ENCODE measurements around the gene TMEM158. TPM values are rescaled to one million over a fixed set of nuclear protein-coding genes. Genes with fewer than 3 reads are reported as not detected.
A peak's percentile ranks its signal among the peaks of the same experiment; 100 is the strongest.

TMEM158 gene
- under 1 TPM in 3 of 5 experiments, not detected in 2; 0.27 to 0.96 (median 0.60) TPM for total RNA-seq
- polyA plus RNA-seq = not detected
- not detected for total RNA-seq

DNA sequence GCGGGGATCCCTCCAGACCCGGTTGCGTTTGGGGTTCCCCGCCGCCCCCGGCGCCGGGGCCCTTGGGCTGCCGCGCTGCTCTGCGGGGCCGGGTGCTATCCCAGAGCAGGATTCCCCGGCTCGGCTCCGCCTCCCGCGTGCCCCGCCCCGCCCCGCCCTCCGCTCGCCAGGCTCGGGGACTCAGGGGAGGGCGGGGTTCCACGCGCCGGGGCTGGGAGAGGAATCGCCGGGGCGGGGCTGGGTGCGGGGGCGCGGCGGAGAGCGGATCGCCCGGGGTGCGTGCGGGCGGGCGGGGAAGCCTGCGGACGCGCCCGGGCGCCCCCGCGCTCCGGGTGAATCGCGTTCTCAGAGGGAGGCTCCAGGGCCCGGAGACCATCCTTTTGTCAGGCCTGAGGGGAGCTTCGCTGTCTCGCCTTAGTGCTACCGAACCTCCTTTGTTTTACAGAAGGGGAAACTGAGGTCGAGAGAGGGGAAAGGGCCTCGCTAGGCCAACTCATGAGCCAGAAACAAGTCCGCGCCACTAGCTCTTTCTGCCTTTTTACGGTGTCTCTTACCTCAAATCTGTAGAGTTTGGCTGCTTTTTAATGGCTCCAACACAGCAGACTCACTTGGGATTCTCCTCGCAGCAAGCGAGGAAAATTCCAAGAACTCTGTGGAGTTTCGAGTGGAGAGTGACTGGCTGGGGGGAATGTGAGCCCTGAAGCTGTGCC is at the start of gene TMEM158:
Gene TMEM158, minus strand, starts transcription at position 82 of the 710 bp plus-strand sequence. CDS start 260 bp downstream, outside the sequence.
- Histone ChIP-seq H3K36me3 (ENCODE audit: control insufficient read depth in 2 of 3, insufficient read depth in 3 of 3, low read length in 3 of 3) (no peaks in the 10 kb centered on the region), H3K27me3 (ENCODE audit: control insufficient read depth in 2 of 2, insufficient read depth in 2 of 2, low read length in 2 of 2) (peaks cover 8 to 14% of the 10 kb centered on the region in 2 donors), H3K27ac (ENCODE audit: low read depth, low read length) (no peak within 1 kb of the TSS), H3K4me3 (ENCODE audit: low read length) (peak within 1 kb of the TSS; percentile 34), H3K4me1 (ENCODE audit: control insufficient read depth in 2 of 2, insufficient read depth in 2 of 2, low read length in 2 of 2) (peaks cover 4 to 7% of the 10 kb centered on the region in 2 donors), H3K9me3 (ENCODE audit: control insufficient read depth in 2 of 3, low read length in 3 of 3) (no peaks in the 10 kb centered on the region)
- H3K4me3 Mint-ChIP-seq = peak within 1 kb of the TSS; percentile 71 to 89 (median 80)
- peaks cover 0 to 6% (median 0%) of the 10 kb centered on the region in 11 donors for H3K9me3 Mint-ChIP-seq
- peak within 1 kb of the TSS in 1 of 9 donors; percentile 38 for H3K27ac Mint-ChIP-seq
- DNase-seq (peak; percentile 12 to 85 (median 41)), ATAC-seq (peak; percentile 90)
- H3K36me3 Mint-ChIP-seq = peaks cover 0 to 4% (median 0%) of the 10 kb centered on the region in 5 donors
- ChIA-PET POLR2A (no interaction called here), CTCF (interaction anchor here (0.6 kb wide), 1 partner anchor 607 kb away, joined by 3 read pairs; no protein-coding TSS in a partner anchor)
- H3K27me3 Mint-ChIP-seq = peaks cover 78 to 83% (median 80%) of the 10 kb centered on the region in 5 donors
- intact Hi-C loops (cut with micrococcal nuclease) = loop anchor here (5.0 to 10.0 kb wide), 4 partner anchors 114 to 464 kb away; partner anchors contain the start of genes KIAA1143 (in 1 of the 2) and KIF15 (in 1 of the 2)
- H3K4me1 Mint-ChIP-seq = peaks cover 10 to 16% (median 13%) of the 10 kb centered on the region in 7 donors

- Mint-ChIP-seq H3K27me3 (peaks cover 0 to 44% (median 16%) of the 10 kb centered on the region in 5 donors), H3K36me3 (peaks cover 0 to 9% (median 3%) of the 10 kb centered on the region in 5 donors), H3K4me3 (no peak overlapping the region), H3K9me3 (peaks cover 1 to 44% (median 19%) of the 10 kb centered on the region in 11 donors), H3K27ac (no peak overlapping the region), H3K4me1 (no peaks in the 10 kb centered on the region)
- intact Hi-C loops (cut with micrococcal nuclease) = no loop called here
- no peak for ATAC-seq
- DNase-seq = no peak
- ChIA-PET CTCF (interaction anchor here (1.0 kb wide), 1 partner anchor 30 kb away, joined by 4 read pairs; no protein-coding TSS in a partner anchor), POLR2A (interaction anchor here (0.6 kb wide), 1 partner anchor 9 kb away, joined by 3 read pairs; no protein-coding TSS in a partner anchor)
- Histone ChIP-seq H3K27ac (ENCODE audit: low read depth, low read length) (no peak overlapping the region), H3K9me3 (ENCODE audit: control insufficient read depth in 2 of 3, low read length in 3 of 3) (peaks cover 0 to 9% (median 0%) of the 10 kb centered on the region in 3 experiments), H3K4me1 (ENCODE audit: control insufficient read depth in 2 of 2, insufficient read depth in 2 of 2, low read length in 2 of 2) (no peaks in the 10 kb centered on the region), H3K4me3 (ENCODE audit: low read length) (no peak overlapping the region), H3K27me3 (ENCODE audit: control insufficient read depth in 2 of 2, insufficient read depth in 2 of 2, low read length in 2 of 2) (no peaks in the 10 kb centered on the region), H3K36me3 (ENCODE audit: control insufficient read depth in 2 of 3, insufficient read depth in 3 of 3, low read length in 3 of 3) (no peaks in the 10 kb centered on the region)
Measured at GRCh38 chr3:45275006-45275704, 49.1 kb upstream of the TMEM158 start.

DNA sequence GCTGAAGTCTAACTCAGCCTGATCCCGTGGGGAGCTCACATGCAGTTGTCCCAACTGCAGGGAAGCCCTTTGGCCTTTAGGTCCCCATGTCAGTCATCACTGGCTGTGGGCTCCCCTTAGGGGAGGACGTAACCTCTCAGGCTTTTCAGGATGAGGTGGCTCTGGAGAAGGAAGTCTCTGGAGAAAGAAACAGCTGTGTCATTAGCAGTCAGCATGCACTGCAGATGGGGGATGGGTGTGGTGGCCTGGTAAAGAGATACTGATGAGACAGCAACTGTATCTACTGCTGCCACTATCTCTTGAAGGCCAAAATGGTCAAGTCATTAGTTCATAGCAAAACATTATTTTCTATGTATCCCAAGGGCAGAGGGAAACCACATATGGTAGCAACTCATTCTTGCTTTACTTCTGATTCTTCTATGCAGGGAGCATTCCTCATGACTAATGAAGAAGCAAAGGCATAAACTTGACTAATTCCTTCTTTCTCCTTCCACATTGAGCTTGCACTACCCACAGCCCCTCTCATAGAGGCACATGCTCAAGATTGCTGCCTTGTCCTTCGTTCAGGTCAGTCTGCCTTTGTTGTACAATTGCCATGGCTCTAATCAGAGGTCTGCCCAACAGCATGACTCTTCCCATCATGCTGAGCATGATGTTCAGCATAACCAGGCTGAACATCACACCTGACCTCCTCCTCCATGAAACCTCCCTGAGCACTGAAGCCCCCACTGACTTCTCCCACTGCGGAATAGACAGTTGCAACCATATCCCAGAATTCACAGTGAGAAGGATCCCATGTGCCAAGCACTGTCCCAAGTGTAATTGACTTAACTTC is 47.8 kb upstream of the TMEM158 start:
- ChIA-PET POLR2A (interaction anchor here (0.8 to 0.9 kb wide), 2 partner anchors 9 to 11 kb away, joined by 3 read pairs; no protein-coding TSS in a partner anchor), CTCF (interaction anchor here (1.0 kb wide), 1 partner anchor 32 kb away, joined by 4 read pairs; no protein-coding TSS in a partner anchor)
- peaks cover 6 to 37% (median 22%) of the 10 kb centered on the region in 5 donors for H3K27me3 Mint-ChIP-seq

GRCh38 chr3:45272828-45273470 is 46.9 kb upstream of the TMEM158 start:
- H3K9me3 ChIP-seq (ENCODE audit: control insufficient read depth in 2 of 3, low read length in 3 of 3) = peaks cover 0 to 9% (median 0%) of the 10 kb centered on the region in 3 experiments
- no peaks in the 10 kb centered on the region for H3K4me1 ChIP-seq (ENCODE audit: control insufficient read depth in 2 of 2, insufficient read depth in 2 of 2, low read length in 2 of 2)
- ATAC-seq (no peak), DNase-seq (no peak)
- Mint-ChIP-seq H3K4me1 (no peaks in the 10 kb centered on the region), H3K4me3 (no peak overlapping the region), H3K27ac (no peak overlapping the region), H3K9me3 (peaks cover 1 to 24% (median 13%) of the 10 kb centered on the region in 11 donors), H3K27me3 (peaks cover 6 to 35% (median 22%) of the 10 kb centered on the region in 5 donors), H3K36me3 (peaks cover 0 to 3% (median 0%) of the 10 kb centered on the region in 5 donors)
- ChIA-PET POLR2A (interaction anchor here (0.8 to 0.9 kb wide), 2 partner anchors 8 to 10 kb away, joined by 3 read pairs; no protein-coding TSS in a partner anchor), CTCF (no interaction called here)
- H3K27ac ChIP-seq (ENCODE audit: low read depth, low read length) = no peak overlapping the region
- no peak overlapping the region for H3K4me3 ChIP-seq (ENCODE audit: low read length)
- intact Hi-C loops (cut with micrococcal nuclease) = no loop called here
- H3K27me3 ChIP-seq (ENCODE audit: control insufficient read depth in 2 of 2, insufficient read depth in 2 of 2, low read length in 2 of 2) = no peaks in the 10 kb centered on the region
- no peaks in the 10 kb centered on the region for H3K36me3 ChIP-seq (ENCODE audit: control insufficient read depth in 2 of 3, insufficient read depth in 3 of 3, low read length in 3 of 3)

More for the DNA sequence above, 47.8 kb upstream of the TMEM158 start:
- no peak overlapping the region for H3K4me3 ChIP-seq (ENCODE audit: low read length)
- H3K9me3 ChIP-seq (ENCODE audit: control insufficient read depth in 2 of 3, low read length in 3 of 3) = peaks cover 0 to 9% (median 0%) of the 10 kb centered on the region in 3 experiments
- no peaks in the 10 kb centered on the region for H3K27me3 ChIP-seq (ENCODE audit: control insufficient read depth in 2 of 2, insufficient read depth in 2 of 2, low read length in 2 of 2)
- H3K9me3 Mint-ChIP-seq = peaks cover 1 to 34% (median 15%) of the 10 kb centered on the region in 11 donors
- H3K4me1 ChIP-seq (ENCODE audit: control insufficient read depth in 2 of 2, insufficient read depth in 2 of 2, low read length in 2 of 2) = no peaks in the 10 kb centered on the region
- no peak overlapping the region for H3K27ac Mint-ChIP-seq
- no peaks in the 10 kb centered on the region for H3K4me1 Mint-ChIP-seq
- no peaks in the 10 kb centered on the region for H3K36me3 ChIP-seq (ENCODE audit: control insufficient read depth in 2 of 3, insufficient read depth in 3 of 3, low read length in 3 of 3)
- no peak overlapping the region for H3K27ac ChIP-seq (ENCODE audit: low read depth, low read length)
- ATAC-seq (no peak), DNase-seq (no peak)
- H3K4me3 Mint-ChIP-seq = no peak overlapping the region
- peaks cover 0 to 9% (median under 1%) of the 10 kb centered on the region in 5 donors for H3K36me3 Mint-ChIP-seq
- intact Hi-C loops (cut with micrococcal nuclease) = no loop called here

GRCh38 chr3:45272032-45272810 is 46.1 kb upstream of the TMEM158 start:
- no peak overlapping the region for H3K4me3 Mint-ChIP-seq
- no peaks in the 10 kb centered on the region for H3K4me1 Mint-ChIP-seq
- no peak overlapping the region for H3K27ac ChIP-seq (ENCODE audit: low read depth, low read length)
- no peaks in the 10 kb centered on the region for H3K4me1 ChIP-seq (ENCODE audit: control insufficient read depth in 2 of 2, insufficient read depth in 2 of 2, low read length in 2 of 2)
- no peak overlapping the region for H3K27ac Mint-ChIP-seq
- H3K27me3 Mint-ChIP-seq = peaks cover 6 to 35% (median 22%) of the 10 kb centered on the region in 5 donors
- peaks cover 0 to 17% (median 7%) of the 10 kb centered on the region in 11 donors for H3K9me3 Mint-ChIP-seq
- ATAC-seq (no peak), DNase-seq (no peak)
- H3K4me3 ChIP-seq (ENCODE audit: low read length) = no peak overlapping the region
- intact Hi-C loops (cut with micrococcal nuclease) = no loop called here
- ChIA-PET POLR2A (no interaction called here), CTCF (no interaction called here)
- peaks cover 0 to 9% (median 0%) of the 10 kb centered on the region in 3 experiments for H3K9me3 ChIP-seq (ENCODE audit: control insufficient read depth in 2 of 3, low read length in 3 of 3)
- no peaks in the 10 kb centered on the region for H3K36me3 ChIP-seq (ENCODE audit: control insufficient read depth in 2 of 3, insufficient read depth in 3 of 3, low read length in 3 of 3)
- no peaks in the 10 kb centered on the region for H3K27me3 ChIP-seq (ENCODE audit: control insufficient read depth in 2 of 2, insufficient read depth in 2 of 2, low read length in 2 of 2)
- peaks cover 0 to 3% (median 0%) of the 10 kb centered on the region in 5 donors for H3K36me3 Mint-ChIP-seq

Data from naive thymus-derived CD4-positive, alpha-beta T cell (primary cell).